Activated T-helper 1 cell treated with Interleukin-2 at 50 U/mL for 16 hours (primary cell): ENCODE results near the gene FAM76A.
"Not testable (repeated sequence)": the region's sequence is repeated elsewhere in the genome, so short reads cannot be mapped to it uniquely, and the experiment has no call there.

Experiments used
- DNase-seq: peaks from one replicate; pipeline ENCODE4 v3.0.0-alpha.2; 2020; ENCODE audit warnings: low read depth

FAM76A gene

DNA sequence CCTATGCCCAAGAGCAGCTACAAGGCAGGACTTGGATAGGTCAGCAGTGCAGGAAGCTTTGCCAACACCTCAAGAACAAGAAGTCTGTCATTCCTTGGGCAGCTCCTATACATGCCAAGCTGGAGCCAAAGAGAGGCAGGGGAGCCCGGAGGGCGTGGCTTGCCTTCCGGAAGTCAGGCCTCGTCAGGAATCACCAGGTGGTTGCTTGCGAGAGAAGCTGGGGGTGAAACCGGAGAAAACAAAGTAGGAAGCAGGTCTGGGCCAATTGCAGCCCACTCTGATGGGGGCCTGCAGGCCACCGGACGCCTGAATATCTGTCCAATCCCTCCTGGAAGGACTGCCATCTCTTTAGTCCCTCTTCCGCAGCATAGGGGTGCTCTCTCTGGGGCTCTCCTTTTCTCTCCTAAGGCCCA, 794 bp upstream of the FAM76A start:
- DNase-seq = no peak

DNA sequence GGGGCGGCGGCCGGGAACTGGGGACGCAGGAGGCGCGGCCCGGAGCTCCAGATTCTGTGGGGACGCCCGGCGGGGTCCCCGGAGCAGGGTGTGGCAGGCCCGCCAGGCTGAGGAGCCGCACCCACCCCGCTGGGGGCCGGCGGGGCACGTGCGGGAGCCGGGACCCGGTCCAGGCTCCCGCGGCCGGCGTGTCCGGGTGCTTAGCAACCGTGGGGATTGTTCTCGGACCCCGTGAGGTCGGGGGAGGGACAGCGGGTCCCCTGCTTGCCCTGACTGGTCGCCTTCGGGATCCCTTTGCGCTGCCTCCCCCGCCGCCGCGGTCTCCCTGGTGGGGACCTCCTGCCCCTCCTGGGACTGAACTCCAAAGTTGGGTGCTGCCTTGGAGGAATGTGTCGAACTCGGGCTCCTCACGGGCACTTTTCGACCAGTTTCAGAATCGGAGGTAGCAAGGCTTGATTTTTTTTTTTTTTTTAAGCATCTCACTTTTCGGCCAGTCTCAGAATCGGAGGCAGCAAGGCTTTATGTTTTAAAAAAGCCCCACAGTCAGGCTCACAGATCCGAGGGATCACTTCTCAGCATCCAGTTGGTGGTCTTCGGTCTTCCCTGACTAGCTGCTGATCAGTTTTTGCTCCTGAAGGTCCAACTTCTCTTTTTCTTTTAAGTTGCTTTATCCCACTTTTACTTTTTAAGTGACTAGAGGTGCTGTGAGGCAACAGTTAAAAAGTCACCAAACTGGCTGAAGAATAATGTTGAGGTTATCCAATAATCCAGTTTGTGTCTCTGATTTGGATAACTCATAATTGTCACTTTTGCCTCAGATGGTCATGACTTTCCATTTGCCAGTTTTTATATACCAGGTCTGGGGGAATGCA, 648 bp downstream of the FAM76A start:
- peak; percentile 15 for DNase-seq

DNA sequence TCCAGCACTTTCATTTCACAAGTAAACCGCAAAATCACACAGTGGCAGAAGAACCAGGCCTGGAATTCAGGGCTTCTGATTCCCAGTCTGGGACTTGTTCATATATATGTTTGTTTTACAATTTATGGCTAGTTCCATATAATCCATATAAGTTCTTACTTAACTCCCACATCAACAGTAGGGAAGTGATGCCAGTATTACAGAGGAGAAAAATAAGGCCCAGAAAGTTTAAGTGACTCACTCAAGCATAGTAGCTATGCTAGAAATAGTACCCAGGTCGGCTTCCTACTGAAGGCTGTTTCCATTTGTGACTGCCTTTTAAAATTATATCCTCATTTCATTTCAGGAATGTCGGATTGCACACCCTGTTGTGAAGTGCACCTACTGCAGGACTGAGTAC, 1.4 kb downstream of the FAM76A start:
- no peak for DNase-seq

DNA sequence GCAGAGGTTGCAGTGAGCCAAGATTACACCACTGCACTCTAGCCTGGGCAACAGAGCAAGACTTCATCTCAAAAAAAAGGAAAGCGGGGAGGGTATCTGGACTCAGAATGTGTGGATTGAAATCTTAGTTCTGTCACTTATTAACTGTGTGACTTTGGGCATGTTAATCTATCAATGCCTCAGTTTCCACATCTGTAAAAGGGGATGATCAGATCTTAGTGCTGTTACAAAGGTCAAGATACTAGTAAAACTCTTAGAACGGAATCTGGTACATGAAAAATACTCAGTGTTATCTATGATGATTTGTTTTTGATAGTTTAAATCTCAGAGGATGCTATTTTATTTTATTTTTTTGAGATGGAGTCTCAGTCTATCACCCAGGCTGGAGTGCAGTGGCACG, 10.5 kb downstream of the FAM76A start:
- no peak for DNase-seq

DNA sequence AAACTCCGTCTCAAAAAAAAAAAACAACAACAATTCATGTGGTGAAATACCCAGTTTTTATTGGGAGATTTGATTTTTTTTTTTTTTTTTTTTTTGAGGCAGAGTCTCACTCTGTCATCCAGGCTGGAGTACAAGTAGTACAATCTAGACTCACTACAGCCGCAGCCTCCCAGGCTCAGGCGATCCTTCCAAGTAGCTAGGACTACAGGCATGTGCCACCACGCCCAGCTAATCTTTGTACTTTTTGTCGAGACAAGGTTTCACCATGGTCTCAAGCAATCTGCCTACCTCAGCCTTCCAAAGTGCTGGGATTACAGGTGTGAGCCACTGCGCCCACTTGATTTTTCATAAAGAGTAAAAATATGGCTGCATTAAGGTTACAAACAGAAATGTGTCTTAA, 15.4 kb downstream of the FAM76A start:
- DNase-seq = no peak

DNA sequence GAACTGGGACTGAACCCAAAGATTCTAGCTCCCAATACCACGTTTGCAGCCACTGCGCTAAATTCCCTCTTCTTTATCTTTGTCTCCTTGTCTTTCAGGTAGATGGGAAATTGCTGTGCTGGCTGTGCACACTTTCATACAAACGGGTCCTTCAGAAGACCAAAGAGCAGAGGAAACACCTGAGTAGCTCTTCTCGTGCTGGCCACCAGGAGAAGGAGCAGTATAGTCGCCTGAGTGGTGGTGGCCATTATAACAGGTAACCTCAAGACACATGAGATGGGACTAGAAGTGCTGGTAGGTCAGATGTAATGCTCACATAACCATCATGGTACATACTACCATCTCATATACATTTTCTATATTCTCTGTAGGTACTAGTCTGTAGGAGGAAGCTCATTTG, 18.8 kb downstream of the FAM76A start:
- DNase-seq = no peak

DNA sequence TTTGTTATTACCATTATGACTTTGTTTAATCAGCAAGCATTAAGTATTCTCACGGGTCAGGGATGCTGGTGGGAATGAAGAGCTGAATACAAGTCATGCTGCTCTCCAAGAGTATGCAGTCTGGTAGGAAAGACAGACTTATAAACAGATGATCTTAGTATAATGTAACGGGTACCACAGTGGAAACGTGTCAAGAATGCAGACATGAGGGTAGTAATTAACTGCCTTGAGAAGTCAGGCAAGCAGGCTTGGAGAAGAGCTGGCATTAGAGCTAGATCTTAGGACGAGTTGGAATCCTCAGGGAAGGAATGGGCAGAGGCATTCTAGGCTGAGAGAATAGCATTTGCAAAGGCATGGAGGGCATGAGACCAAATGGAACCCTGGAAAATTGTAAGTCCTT, 19.7 kb downstream of the FAM76A start:
- DNase-seq = no peak

DNA sequence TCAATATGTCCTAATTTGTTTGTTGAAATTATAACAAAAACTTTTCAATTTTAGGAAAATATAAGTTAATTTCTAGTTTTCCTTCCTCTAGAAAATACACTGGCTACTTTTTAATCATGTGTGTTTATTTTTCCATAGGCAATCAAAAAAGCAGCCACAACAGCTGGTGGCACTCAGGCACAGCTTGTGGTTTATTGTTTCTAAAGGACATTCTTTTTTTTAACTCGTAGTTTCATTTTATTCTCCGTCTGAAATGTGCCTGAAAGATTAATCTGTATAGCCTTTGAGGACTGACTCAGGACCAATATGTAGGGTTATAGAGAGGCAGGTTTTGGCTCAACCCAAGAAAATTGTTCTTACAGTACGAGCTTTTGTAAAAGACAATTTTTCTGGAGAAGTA, 26.6 kb downstream of the FAM76A start:
- no peak for DNase-seq

DNA sequence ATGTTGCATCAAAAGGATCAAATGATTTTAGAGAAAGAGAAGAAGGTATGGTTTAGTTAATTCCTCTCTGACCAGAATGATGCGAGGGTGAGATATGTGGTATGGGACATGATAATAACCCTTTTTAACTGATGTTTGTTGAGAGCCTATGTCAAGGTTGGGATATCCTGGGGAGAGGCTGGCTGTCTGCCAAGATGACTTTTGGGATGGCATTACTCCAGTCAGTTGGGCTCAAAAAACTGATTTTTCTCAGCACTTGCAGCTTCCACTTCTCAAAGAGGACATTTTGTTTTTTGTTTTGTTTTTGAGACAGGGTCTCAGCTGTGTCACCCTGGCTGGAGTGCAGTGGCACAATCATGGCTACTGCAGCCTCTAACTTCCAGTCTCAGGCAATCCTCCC, 29.5 kb downstream of the FAM76A start:
- DNase-seq = no peak

DNA sequence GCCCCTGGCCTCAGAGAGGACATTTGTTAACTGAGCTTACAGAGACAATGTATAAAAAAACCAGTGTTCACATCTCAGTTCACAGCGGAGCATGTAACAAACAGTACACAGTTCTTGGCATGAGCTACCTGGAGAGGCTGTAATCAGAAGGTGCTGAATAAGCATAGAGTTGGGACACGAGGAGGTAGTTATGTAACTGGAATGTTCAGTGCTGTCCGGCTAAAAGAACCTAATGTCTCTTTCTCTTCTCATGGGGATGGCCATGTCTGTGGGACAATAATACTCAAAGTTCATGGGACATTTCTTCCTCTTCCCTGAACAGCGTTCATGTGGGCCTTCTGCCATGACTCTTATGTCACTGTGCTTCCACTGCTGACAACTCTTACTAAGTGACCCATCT, 30.1 kb downstream of the FAM76A start:
- DNase-seq = no peak

DNA sequence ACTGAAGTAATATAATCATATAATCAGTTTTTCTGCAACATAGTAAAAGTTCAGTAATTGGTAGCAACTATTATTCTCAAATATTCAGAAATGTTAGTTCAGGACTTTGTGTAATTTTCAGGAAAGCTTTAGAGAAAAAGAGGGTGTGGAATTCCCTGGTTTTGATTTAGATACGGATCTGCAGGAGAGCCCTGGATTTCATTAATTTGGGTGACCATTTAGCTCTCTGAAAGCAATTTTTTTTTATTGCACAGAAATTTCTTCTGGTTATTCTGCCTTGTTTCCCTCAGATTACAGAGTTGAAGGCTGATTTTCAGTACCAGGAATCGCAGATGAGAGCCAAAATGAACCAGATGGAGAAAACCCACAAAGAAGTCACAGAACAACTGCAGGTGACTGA, 33.5 kb downstream of the FAM76A start:
- no peak for DNase-seq

DNA sequence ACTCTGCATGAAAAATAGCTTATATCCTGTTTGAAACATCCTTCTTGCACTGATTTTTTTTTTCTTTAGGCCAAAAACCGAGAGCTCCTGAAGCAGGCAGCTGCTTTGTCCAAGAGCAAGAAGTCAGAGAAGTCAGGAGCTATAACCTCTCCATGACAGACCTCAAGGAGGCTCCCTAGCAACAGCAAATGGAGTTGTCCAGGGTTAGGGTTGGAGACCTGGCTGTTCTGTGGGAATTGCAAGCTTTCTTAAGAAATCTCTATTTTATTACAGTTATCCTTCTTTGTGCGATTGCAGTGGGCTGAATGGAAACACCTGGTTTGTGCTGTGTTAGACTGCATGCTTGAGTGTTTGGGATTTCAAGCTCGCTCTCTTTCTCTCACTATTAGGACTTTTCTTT, 34.7 kb downstream of the FAM76A start:
- DNase-seq = no peak

DNA sequence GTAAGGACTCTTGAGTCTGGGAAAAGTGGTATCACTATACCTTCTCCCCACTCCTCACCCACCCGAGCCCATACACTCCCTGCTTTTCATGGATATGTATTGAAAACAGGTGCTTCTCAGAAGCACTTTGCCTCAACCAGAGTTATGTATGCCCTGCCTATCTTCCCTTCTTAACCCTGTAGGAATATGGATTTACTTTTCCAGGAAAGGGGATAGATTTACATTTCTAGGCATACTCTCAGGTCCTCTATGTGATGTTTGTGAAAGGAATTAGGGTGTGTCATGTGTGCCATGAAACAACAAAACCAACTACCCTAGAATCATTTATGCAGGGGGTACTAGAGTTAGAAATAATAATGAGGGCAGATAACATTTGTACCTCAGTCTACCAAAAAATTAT, 36.3 kb downstream of the FAM76A start:
- DNase-seq = no peak

DNA sequence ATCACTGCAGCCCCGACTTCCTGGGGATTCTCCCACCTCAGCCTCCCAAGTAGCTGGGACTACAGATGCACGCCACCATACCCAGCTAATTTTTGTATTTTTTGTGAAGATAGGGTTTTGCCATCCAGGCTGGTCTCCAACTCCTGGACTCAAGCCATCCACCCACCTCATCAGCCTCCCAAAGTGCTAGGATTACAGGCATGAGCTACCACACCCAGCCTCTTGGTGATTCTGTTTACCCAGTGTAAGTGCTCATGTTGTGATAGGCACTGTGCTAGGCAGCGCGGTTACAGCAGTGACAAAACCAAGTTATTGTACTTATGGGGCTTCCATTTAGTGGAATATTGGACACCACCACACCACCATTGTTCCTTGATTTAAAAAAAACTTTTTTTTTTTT, 37.6 kb downstream of the FAM76A start:
- no peak for DNase-seq

DNA sequence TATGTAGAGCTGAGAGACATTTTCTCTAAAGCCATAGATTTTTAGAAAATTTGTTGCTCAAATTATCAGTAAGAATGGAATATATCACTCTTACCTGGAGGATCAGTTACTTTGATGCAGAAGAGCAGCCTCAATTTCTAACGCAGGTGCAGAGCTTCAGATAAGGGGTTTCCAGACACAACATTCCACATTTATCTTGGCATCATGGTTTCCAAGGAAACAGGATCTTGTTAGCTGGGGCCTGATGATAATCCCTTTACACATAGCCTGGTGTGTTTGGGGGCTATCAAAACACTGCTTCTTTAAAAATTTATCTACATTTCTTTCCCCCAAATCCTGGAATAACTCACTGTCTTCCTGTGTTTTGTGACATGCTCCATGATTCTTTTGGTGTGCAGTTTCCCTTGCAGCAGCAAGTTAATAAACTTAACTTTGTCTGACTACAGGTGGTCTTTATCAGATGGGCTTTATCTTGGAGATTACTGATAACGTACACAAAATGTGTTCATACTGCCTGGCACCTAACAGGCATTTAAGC, 44.6 kb downstream of the FAM76A start:
- no peak for DNase-seq

DNA sequence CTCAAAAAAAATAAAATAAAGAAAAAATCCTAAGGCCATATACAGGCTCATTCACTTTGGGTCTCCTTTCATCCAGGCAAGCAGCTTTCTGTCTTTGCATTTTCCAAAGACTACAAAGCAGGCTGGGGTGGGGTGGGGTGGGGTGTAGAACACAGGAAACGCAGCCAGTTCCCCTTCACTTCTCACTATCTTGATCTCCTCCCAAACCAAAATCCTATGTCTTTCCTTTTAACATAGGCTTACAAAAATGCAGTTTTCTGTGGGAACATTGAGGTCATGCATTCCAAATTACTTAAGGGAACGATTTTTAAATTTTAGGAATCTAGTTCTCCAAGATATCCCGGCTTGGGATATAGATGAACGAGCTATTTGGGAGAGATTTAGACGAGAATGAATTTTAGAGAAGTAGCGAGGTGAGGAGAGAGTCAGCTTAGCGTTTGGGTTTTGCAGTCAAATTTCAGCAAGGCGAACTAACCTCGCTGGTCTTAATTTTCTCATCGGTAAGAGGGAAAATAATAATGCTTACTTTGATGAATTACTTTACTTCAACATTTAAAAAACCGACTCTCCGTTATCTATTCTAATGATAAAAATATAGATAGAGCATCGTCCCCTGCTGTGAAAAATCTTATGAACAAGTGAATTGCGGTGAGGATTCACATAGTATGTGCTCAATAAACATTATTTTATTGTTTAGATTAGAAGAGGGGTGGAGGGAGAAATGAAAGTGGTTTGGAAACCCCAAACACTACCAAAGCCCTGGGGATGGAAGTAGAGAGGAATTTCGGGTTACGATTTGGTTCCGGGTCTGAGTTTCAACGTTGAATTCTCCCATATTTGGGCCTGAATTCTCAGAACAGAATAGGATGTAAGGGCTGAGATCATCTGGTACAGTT, 46.5 kb downstream of the FAM76A start:
- no peak for DNase-seq

DNA sequence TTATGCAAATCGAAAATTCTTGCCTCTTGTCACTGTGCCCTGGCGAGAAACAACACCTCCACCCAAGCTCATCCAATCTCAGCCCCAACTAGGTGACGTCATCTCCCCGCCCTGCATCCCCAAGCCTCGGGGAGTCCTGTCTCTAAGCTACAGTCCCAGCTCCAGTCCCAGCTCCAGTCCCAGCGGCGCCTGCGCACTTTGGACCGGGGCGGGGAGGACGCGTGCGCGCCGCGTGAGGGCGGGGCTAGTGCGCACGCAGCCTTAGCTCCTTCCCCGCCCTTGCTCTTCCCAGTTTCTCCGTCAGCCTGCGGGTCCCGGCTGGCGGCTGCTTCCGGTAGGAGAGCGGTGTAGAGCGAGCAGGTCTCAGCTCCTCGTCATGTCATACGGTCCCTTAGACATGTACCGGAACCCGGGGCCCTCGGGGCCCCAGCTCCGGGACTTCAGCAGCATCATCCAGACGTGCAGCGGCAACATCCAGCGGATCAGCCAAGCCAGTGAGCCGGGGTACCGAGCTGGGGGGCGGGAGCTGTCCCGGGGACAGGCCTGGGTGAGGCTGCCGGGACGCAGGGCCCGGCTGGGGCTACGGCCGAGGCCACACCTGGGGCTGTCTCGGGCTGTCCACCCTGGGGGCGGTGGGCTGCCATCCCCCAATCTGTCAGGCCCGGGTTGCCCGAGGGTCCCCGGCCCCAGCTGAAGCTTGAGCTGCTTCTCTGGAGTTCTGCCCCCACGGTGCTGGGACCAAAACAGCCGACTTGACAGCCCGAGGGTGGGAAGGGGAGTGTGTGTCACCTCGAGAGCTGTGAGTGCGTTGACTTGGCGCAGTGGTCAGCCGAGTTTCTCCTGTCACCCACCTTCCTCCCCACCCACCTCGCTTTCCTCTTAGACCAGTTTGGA, 47.4 kb downstream of the FAM76A start, which contains the start of gene STX12:
Gene STX12 (plus strand): TSS at position 288 of the 894 bp plus-strand sequence. CDS start 89 bp downstream, at position 377.
- peak; percentile 96 for DNase-seq

DNA sequence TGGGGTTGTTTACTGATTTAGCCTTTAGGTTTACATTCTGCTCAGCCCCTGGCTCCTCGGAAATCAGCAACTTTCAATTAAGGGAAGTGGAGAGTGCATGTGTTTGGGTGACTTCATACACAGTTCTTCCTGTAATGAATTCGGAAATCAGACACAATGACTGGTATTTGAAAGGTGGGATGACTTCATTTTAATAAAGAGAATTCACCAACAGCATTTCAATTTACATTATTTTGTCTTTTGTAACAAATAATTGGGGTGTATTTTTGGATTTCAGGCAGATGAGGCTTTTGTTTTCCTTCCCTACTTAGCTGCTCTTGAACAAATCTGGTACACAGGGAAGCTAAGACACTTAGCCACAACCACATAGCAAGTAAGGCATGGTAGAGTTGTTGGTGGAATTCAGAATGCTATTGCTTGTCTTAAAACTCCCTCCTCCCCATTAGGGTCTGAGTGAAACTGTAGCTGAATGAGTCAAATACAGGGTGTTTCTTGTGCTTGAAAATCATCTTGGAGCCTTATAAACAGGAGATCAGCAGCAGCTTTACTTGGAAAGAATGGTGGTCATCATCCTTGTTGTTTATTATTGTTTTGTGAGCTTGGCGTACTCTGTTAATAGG, 48.2 kb downstream of the FAM76A start:
- no peak for DNase-seq

DNA sequence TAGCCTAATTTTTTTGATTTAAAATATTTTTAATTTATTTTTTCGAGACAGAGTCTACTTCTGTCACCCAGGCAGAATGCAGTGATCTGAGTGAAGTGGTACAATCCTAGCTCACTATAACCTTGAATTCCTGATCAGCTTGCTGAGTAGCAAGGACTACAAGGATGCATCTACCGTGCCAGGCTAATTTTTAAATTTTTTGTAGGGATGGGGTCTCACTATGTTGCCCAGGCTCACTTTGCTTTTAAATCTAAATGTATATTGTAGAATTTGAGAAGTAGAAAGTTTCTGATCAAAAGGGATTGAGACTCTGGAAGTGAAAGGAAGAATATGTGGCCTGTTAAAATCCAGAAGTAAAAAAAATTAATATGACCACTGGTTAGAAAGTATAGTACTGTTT, 48.9 kb downstream of the FAM76A start:
- DNase-seq = no peak

DNA sequence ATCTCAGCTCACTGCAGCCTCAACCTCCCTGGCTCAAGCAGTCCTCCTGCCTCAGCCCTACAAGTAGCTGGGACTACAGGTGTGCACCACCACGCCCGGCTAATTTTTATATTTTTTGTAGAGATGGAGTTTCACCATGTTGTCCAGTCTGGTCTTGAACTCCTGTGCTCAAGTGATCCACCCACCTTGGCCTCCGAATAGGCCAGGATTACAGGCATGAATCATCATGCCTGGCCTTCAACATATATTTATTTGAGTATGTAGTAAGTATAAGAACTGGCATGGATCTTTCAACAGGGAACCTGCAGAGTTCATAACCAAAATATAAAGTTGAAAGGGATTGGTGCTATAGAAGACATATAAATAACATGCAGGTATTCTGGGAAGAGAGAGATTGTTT, 49.6 kb downstream of the FAM76A start:
- DNase-seq = not testable (repeated sequence)

DNA sequence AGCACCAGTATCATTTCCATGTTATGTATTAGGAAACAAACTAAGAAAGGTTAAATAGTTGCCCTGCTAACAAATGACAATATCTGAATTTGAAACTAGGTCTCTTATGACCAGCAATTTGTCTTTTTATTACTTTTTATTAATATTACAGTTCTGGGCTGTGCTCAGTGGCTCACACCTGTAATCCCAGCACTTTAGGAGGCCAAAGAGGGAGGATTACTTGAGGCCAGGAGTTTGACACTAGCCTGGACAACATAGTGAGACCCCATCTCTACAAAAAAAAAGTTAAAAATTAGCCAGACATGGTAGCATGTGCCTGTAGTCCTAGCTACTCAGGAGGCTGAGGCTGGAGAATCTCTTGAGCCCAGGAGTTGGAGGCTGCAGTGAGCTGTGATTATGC, 50.5 kb downstream of the FAM76A start:
- not testable (repeated sequence) for DNase-seq
